IMR-90 (cell line): ENCODE data around the gene SMIM44. TPM values are rescaled to one million over a fixed set of nuclear protein-coding genes. Genes with fewer than 3 reads are reported as not detected.

ENCODE experiments used
- ATAC-seq: fragments of 200-7000 bp; cut with Tn5 transposase; 2 replicates; pipeline ENCODE4 v1.9.1; 2020; ENCODE audit warnings: low read depth, mild to moderate bottlenecking, moderate library complexity
- BruUV-seq: library from RNA; stranded (reverse); fragments of 400-500 nt; replicated peaks from 2 replicates; lab custom pipeline; 2021; lab: Mats Ljungman, UMichigan
- CTCF ChIA-PET: fragments of 300-600 bp; formaldehyde crosslinking; extraction: SDS; loops from one replicate; lab custom pipeline; 2021; ENCODE audit warnings: antibody characterized with exemption; lab: Yijun Ruan, JAX
- POLR2A ChIA-PET: fragments of 300-600 bp; sonication (Branson Sonifier 250); formaldehyde crosslinking; loops from one replicate; lab custom pipeline; 2022; ENCODE audit warnings: antibody characterized with exemption; ENCODE audit not compliant: unreplicated experiment; lab: Charles Lee
- DNase-seq: peaks from one replicate; pipeline ENCODE4 v3.0.0; 2013
- H2AFZ ChIP-seq: replicated peaks from 2 replicates; pipeline ENCODE3; 2013; ENCODE audit warnings: low read length, mild to moderate bottlenecking; ENCODE audit not compliant: poor library complexity
- H2AK5ac ChIP-seq: 2 replicates; pipeline ENCODE4 v1.6.1; 2013; ENCODE audit warnings: low read depth, low read length, inconsistent platforms
- H2AK9ac ChIP-seq: replicated peaks from 2 replicates; pipeline ENCODE3; 2013; ENCODE audit warnings: mild to moderate bottlenecking, low read depth, low read length, moderate library complexity; ENCODE audit not compliant: poor library complexity
- H2BK120ac ChIP-seq: 2 replicates; pipeline ENCODE4 v1.6.1; 2013; ENCODE audit warnings: low read depth, low read length, inconsistent platforms
- H2BK15ac ChIP-seq: 3 replicates; pipeline ENCODE4 v1.6.1; 2013; ENCODE audit warnings: low read depth, low read length, inconsistent platforms
- H2BK20ac ChIP-seq: 2 replicates; pipeline ENCODE4 v1.6.1; 2013; ENCODE audit warnings: low read depth, mild to moderate bottlenecking, inconsistent platforms, low read length, moderate library complexity
- H2BK5ac ChIP-seq: 2 replicates; pipeline ENCODE4 v1.6.1; 2013; ENCODE audit warnings: mild to moderate bottlenecking, low read depth, low read length, inconsistent platforms; ENCODE audit not compliant: poor library complexity, severe bottlenecking
- H3K14ac ChIP-seq: replicated peaks from 2 replicates; pipeline ENCODE4 v1.6.1; 2013; ENCODE audit warnings: low read depth, low read length, inconsistent platforms
- H3K18ac ChIP-seq: 2 replicates; pipeline ENCODE4 v1.6.1; 2013; ENCODE audit warnings: low read depth, low read length, control low read depth
- H3K23ac ChIP-seq: 2 replicates; pipeline ENCODE4 v1.6.1; 2013; ENCODE audit warnings: low read depth, low read length, inconsistent platforms
- H3K27ac ChIP-seq: 2 replicates; pipeline ENCODE4 v1.5.1; 2013; ENCODE audit warnings: mild to moderate bottlenecking, control low read depth, low read length; ENCODE audit not compliant: insufficient read depth
- H3K27me3 ChIP-seq: 2 replicates; pipeline ENCODE4 v1.6.1; 2013; ENCODE audit warnings: low read length; ENCODE audit not compliant: control insufficient read depth, insufficient read depth
- H3K36me3 ChIP-seq: 2 replicates; pipeline ENCODE4 v1.6.1; 2013; ENCODE audit warnings: low read length, mixed read lengths; ENCODE audit not compliant: control insufficient read depth, insufficient read depth
- H3K4ac ChIP-seq: 2 replicates; pipeline ENCODE4 v1.6.1; 2013; ENCODE audit warnings: low read depth, low read length, inconsistent platforms
- H3K4me1 ChIP-seq: 2 replicates; pipeline ENCODE4 v1.6.1; 2013; ENCODE audit warnings: low read length, mixed read lengths; ENCODE audit not compliant: control insufficient read depth, insufficient read depth
- H3K4me2 ChIP-seq: 2 replicates; pipeline ENCODE4 v1.6.1; 2013; ENCODE audit warnings: low read depth, mild to moderate bottlenecking, control low read depth, low read length, moderate library complexity
- H3K4me3 ChIP-seq: 2 replicates; pipeline ENCODE4 v1.5.1; 2013; ENCODE audit warnings: low read depth, mild to moderate bottlenecking, control low read depth, low read length, moderate library complexity; ENCODE audit not compliant: insufficient read depth
- H3K56ac ChIP-seq: 2 replicates; pipeline ENCODE4 v1.6.1; 2013; ENCODE audit warnings: low read length, inconsistent platforms; ENCODE audit not compliant: insufficient read depth; ENCODE audit errors: extremely low read depth
- H3K79me1 ChIP-seq, 2 experiments: 2 replicates each; pipeline ENCODE4 v1.6.1; 2013; ENCODE audit warnings: low read length in 2 of 2, inconsistent platforms in 1 of 2, low read depth in 1 of 2
- H3K9ac ChIP-seq: 2 replicates; pipeline ENCODE4 v1.6.1; 2013; ENCODE audit warnings: low read depth, low read length, control low read depth
- H3K9me1 ChIP-seq: 2 replicates; pipeline ENCODE4 v1.6.1; 2013; ENCODE audit warnings: low read length, inconsistent platforms; ENCODE audit not compliant: insufficient read depth
- H3K9me3 ChIP-seq: 2 replicates; pipeline ENCODE4 v1.6.1; 2013; ENCODE audit warnings: low read length; ENCODE audit not compliant: control insufficient read depth, insufficient read depth
- H4K20me1 ChIP-seq: 2 replicates; pipeline ENCODE4 v1.6.1; 2013; ENCODE audit warnings: low read length, inconsistent platforms; ENCODE audit not compliant: insufficient read depth
- H4K5ac ChIP-seq: 2 replicates; pipeline ENCODE4 v1.6.1; 2013; ENCODE audit warnings: mild to moderate bottlenecking, low read depth, low read length, control low read depth
- H4K8ac ChIP-seq, 2 experiments: 2 replicates each; pipeline ENCODE4 v1.6.1; 2013; ENCODE audit warnings: low read depth in 2 of 2, low read length in 2 of 2, control low read depth in 1 of 2, inconsistent platforms in 1 of 2
- H4K91ac ChIP-seq: 2 replicates; pipeline ENCODE4 v1.6.1; 2013; ENCODE audit warnings: low read depth, low read length, inconsistent platforms; ENCODE audit not compliant: insufficient read depth
- CEBPB ChIP-seq: IDR thresholded peaks from 2 replicates; pipeline ENCODE4 v1.6.1; 2012; ENCODE audit warnings: low read depth, low read length, improper control_type of control experiment
- WGBS, 2 experiments: methylation state at CpG; one replicate each; pipeline versions ENCODE4 v1.1.5 to v1.1.7; 2013; ENCODE audit warnings: missing lambda C conversion rate in 2 of 2; ENCODE audit not compliant: insufficient read length in 1 of 2; ENCODE audit errors: extremely low coverage in 2 of 2; 5-methylcytosine and 5-hydroxymethylcytosine counted together
- dilution Hi-C: fragments of 300-500 bp; cut with HindIII; formaldehyde crosslinking; loops from one replicate; pipeline ENCODE4 v1.14.3; 2018; ENCODE audit warnings: low sequenced_read_pairs; ENCODE audit not compliant: unreplicated experiment
- in situ Hi-C: fragments of 300-500 bp; cut with MboI; formaldehyde crosslinking; loops from 3 replicates; pipeline ENCODE4 v1.14.3; 2019; ENCODE audit warnings: low sequenced_read_pairs, inconsistent platforms, mixed read lengths
- intact Hi-C: fragments of 100-400 bp; cut with micrococcal nuclease; formaldehyde crosslinking; loops from 2 replicates; pipeline ENCODE4 v1.10.0; 2022
- polyA plus RNA-seq, 3 experiments: library from polyadenylated mRNA; depleted of rRNA; stranded (reverse); fragments of >200 nt; gene quantifications; 2 replicates each; pipeline ENCODE4 v1.2.3, GENCODE V29; 2012; ENCODE audit warnings: low replicate concordance in 1 of 3
- total RNA-seq: library from RNA; depleted of rRNA; stranded (reverse); fragments of >200 nt; gene quantifications from 2 replicates; pipeline ENCODE4 v1.2.3, GENCODE V29; 2012

The SMIM44 gene
- total and polyA plus RNA-seq, 2 of the 4 experiments (the other 2 are of a cell fraction): not detected

DNA sequence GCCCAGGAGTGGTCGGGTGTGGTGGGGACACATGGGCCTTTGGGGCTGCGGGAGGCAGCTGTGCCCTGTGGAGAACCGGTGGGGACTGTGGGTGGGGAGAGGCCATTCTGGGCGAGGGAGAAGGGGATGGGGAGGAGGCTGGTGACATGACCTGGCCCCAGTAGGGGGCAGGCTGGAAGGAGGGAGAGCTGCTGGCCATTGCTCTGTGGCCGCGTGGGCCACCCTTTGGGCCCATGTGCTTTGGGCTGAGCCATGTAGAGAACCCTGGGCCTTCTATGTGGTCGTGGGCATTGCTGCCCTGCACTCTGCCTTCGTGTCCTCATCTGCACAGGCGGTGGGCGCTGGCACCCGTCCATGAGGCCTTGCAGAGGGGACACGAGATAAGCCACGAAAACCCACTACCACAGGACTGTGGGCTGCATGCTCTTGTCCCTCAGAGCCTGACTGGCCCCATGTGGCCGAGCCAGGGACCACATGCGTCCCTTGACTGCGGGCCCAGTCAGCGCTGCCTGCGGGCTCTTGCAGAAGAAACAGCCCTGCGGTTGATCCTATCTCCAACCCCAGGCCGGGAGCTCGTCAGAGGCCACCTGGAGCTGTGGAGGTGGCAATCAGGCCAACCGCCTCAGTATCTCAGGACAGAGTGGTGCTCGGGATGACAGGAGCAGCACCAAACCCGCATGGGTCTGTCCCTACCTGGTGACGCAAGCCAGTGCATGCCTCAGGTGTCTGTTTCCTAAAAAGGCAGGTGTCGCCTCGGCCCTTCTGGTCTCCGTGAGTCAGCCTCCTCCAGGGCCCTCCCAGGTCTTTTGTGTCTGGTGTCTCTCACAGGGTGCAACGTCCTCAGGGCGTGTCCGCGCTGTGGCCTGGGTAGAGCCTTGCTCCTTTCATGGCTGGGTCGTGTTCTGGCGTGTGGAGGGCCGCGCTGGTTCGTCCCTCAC lies 37.2 kb upstream of the SMIM44 start:
- CTCF ChIA-PET: no interaction called here
- in situ Hi-C loops: no loop called here

More for the DNA sequence above, 37.2 kb upstream of the SMIM44 start:
- H4K91ac ChIP-seq: no peak overlapping the region
- H4K8ac ChIP-seq: no peak overlapping the region
- intact Hi-C loops: no loop called here
- no peak overlapping the region for H3K4me3 ChIP-seq
- POLR2A ChIA-PET: no interaction called here
- no peak for TF ChIP-seq CEBPB
- H2AFZ ChIP-seq: no peak overlapping the region
- BruUV-seq: no TSS peak
- no peak for DNase-seq
- no peak overlapping the region for H3K18ac ChIP-seq
- ATAC-seq: no peak
- H2AK5ac ChIP-seq: no peak overlapping the region
- peaks cover 96% of the 10 kb centered on the region for H4K20me1 ChIP-seq
- peaks cover 32% of the 10 kb centered on the region for H3K36me3 ChIP-seq
- H4K5ac ChIP-seq: no peak overlapping the region
- H3K79me1 ChIP-seq: peaks cover 19 to 91% of the 10 kb centered on the region in 2 experiments
- no peak overlapping the region for H3K9ac ChIP-seq
- no peaks in the 10 kb centered on the region for H3K27me3 ChIP-seq
- no peak overlapping the region for H3K4ac ChIP-seq
- H3K27ac ChIP-seq: no peak overlapping the region
- no peak overlapping the region for H3K4me2 ChIP-seq
- 99% methylated on average over 14 of the region's 37 CpGs; no CpG with 5 or more reads in 1 of the 2 experiments for WGBS, 2 experiments
- no peak overlapping the region for H3K23ac ChIP-seq
- H2BK120ac ChIP-seq: no peak overlapping the region
- H2AK9ac ChIP-seq: no peak overlapping the region
- H3K14ac ChIP-seq: no peak overlapping the region
- H3K4me1 ChIP-seq: peaks cover 7% of the 10 kb centered on the region
- no peak overlapping the region for H2BK20ac ChIP-seq
- H2BK15ac ChIP-seq: no peak overlapping the region
- peaks cover 20% of the 10 kb centered on the region for H3K9me1 ChIP-seq
- no peaks in the 10 kb centered on the region for H3K9me3 ChIP-seq
- dilution Hi-C loops: no loop called here
- H2BK5ac ChIP-seq: no peak overlapping the region
- H3K56ac ChIP-seq: no peak overlapping the region
